Measurements from ENCODE around the gene RAB20. TPM values are rescaled to one million over a fixed set of nuclear protein-coding genes. Genes with fewer than 3 reads are reported as not detected.

RAB20 gene
- total and polyA plus RNA-seq, 2 of the 8 experiments (the other 6 are each of a cell fraction or from before 2014, with no cell fraction given): 14.8 to 27.9 TPM

GRCh38 chr13:110578363-110578762, 16.8 kb upstream of the RAB20 start:
- FAIRE-seq (no peak), DNase-seq (ENCODE audit: low read depth in 1 of 2, low spot score in 2 of 2) (no peak)
- 92% methylated on average over 8 of the region's 10 CpGs; no CpG with 5 or more reads in 1 of the 2 experiments for WGBS, 2 experiments (ENCODE audit: extremely low coverage in 1 of 2, insufficient coverage in 1 of 2, insufficient read length in 1 of 2, insufficient replicate concordance in 2 of 2, low coverage in 1 of 2, low lambda C conversion rate in 2 of 2, missing lambda C conversion rate in 1 of 2)
- no peak for TF ChIP-seq MAX (IDR thresholded peaks at IDR 0.05)
- TF ChIP-seq TEAD4 (IDR thresholded peaks at IDR 0.05; ENCODE audit: low read depth, low read length): no peak
- no peak for TF ChIP-seq POLR2A (IDR thresholded peaks at IDR 0.05; ENCODE audit: control extremely low read depth in 1 of 2, low read depth in 2 of 2, low read length in 2 of 2)
- no peak for TF ChIP-seq HDAC6 (IDR thresholded peaks at IDR 0.05; ENCODE audit: low read depth, low read length)
- TF ChIP-seq KDM4A (IDR thresholded peaks at IDR 0.05; ENCODE audit: low read depth, low read length, severe bottlenecking): no peak
- no peak for TF ChIP-seq RBBP5 (IDR thresholded peaks at IDR 0.05; ENCODE audit: borderline replicate concordance, low read depth, low read length)
- TF ChIP-seq POU5F1 (IDR thresholded peaks at IDR 0.05; ENCODE audit: low read depth, low read length): no peak
- TF ChIP-seq RNF2 (IDR thresholded peaks at IDR 0.05; ENCODE audit: borderline replicate concordance, low read depth, low read length, missing control alignments, poor library complexity, severe bottlenecking): no peak
- TF ChIP-seq CTCF (IDR thresholded peaks at IDR 0.05; ENCODE audit: control extremely low read depth in 1 of 3, insufficient read depth in 1 of 3, low read depth in 1 of 3, low read length in 3 of 3): no peak
- TF ChIP-seq GTF2F1 (IDR thresholded peaks at IDR 0.05; ENCODE audit: borderline replicate concordance, low read depth, low read length): no peak
- no peak for TF ChIP-seq CHD1 (IDR thresholded peaks at IDR 0.05; ENCODE audit: low read depth, low read length)

More at GRCh38 chr13:110578363-110578762, 16.8 kb upstream of the RAB20 start:
- POLR2A ChIA-PET (ENCODE audit: partially characterized antibody): no interaction called here
- H2BK20ac ChIP-seq (ENCODE audit: low read length): no peak overlapping the region
- no peak overlapping the region for H2AFZ ChIP-seq (ENCODE audit: low read length)
- no peaks in the 10 kb centered on the region for H3K9me3 ChIP-seq (ENCODE audit: insufficient read depth in 2 of 2, low read depth in 1 of 2, low read length in 1 of 2)
- H2BK15ac ChIP-seq (ENCODE audit: low read length): no peak overlapping the region
- H3K79me1 ChIP-seq (ENCODE audit: low read depth, low read length): no peaks in the 10 kb centered on the region
- H4K91ac ChIP-seq (replicated peaks; ENCODE audit: insufficient read length, low read length): no peak overlapping the region
- H3K36me3 ChIP-seq (ENCODE audit: control insufficient read depth in 2 of 4, insufficient read depth in 4 of 4, low read length in 3 of 4): no peaks in the 10 kb centered on the region
- H3K4me3 ChIP-seq (ENCODE audit: extremely low read depth in 1 of 4, insufficient read depth in 2 of 4, low read depth in 3 of 4, low read length in 4 of 4): no peak overlapping the region
- no peak overlapping the region for H3K27ac ChIP-seq (ENCODE audit: low read depth, low read length)
- peaks cover 0 to 6% (median 3%) of the 10 kb centered on the region in 4 experiments; a peak in 4 of 7 replicates for H3K4me1 ChIP-seq (replicated peaks in 1 of 4; ENCODE audit: control insufficient read depth in 3 of 4, insufficient read depth in 4 of 4, low read length in 3 of 4)
- H3K23me2 ChIP-seq (ENCODE audit: low read depth, low read length): peaks cover 1% of the 10 kb centered on the region; the same call in 1 of the 2 replicates
- H4K5ac ChIP-seq (ENCODE audit: insufficient read length, low read depth, low read length): no peak overlapping the region
- peaks cover 0 to 1% of the 10 kb centered on the region in 2 experiments for H4K20me1 ChIP-seq (replicated peaks in 1 of 2; ENCODE audit: control insufficient read depth in 1 of 2, insufficient read depth in 2 of 2, low read length in 2 of 2)
- no peak overlapping the region for H3K18ac ChIP-seq (ENCODE audit: extremely low read depth, low read length)
- no peaks in the 10 kb centered on the region for H3K27me3 ChIP-seq (replicated peaks in 1 of 4; ENCODE audit: control insufficient read depth in 3 of 4, extremely low read depth in 1 of 4, insufficient read depth in 3 of 4, low read length in 3 of 4)
- H3K4me2 ChIP-seq (ENCODE audit: insufficient read depth in 1 of 2, low read depth in 2 of 2, low read length in 2 of 2): no peak overlapping the region
- no peak overlapping the region for H4K8ac ChIP-seq (ENCODE audit: extremely low read depth, insufficient read depth, low read length)
- CTCF ChIA-PET (ENCODE audit: partially characterized antibody): no interaction called here
- no peaks in the 10 kb centered on the region for H3K79me2 ChIP-seq (ENCODE audit: control insufficient read depth in 1 of 2, insufficient read depth in 2 of 2, low read length in 2 of 2)
- H3K9ac ChIP-seq (replicated peaks in 1 of 4; ENCODE audit: extremely low read depth in 1 of 4, low read depth in 3 of 4, low read length in 3 of 4): no peak overlapping the region
- no peak overlapping the region for H2AK5ac ChIP-seq (ENCODE audit: low read depth, low read length)
- H3K56ac ChIP-seq (replicated peaks; ENCODE audit: insufficient read length, low read depth, low read length): no peak overlapping the region
- H2BK5ac ChIP-seq (ENCODE audit: low read depth, low read length): no peak overlapping the region
- no peak overlapping the region for H3K23ac ChIP-seq (ENCODE audit: insufficient read length)
- H3K14ac ChIP-seq (ENCODE audit: insufficient read length): no peak overlapping the region
- H2BK12ac ChIP-seq (ENCODE audit: low read depth, low read length): no peak overlapping the region
- H2BK120ac ChIP-seq (replicated peaks; ENCODE audit: low read depth, low read length): no peak overlapping the region
- H3K4ac ChIP-seq (replicated peaks; ENCODE audit: insufficient read length, low read depth, low read length): no peak overlapping the region
